GM06990 (cell line): ENCODE measurements around the gene GLP2R.

Experiments used
- DNase-seq: peaks from one replicate; pipeline ENCODE4 v3.0.0-alpha.2; 2011; ENCODE audit not compliant: insufficient read length; ENCODE audit errors: extremely low read depth
- H3K27me3 ChIP-seq: replicated peaks from 2 replicates; pipeline ENCODE4 v1.6.0; 2011; ENCODE audit warnings: low read length; ENCODE audit not compliant: control insufficient read depth, insufficient read depth
- H3K36me3 ChIP-seq: 2 replicates; pipeline ENCODE4 v1.5.1; 2011; ENCODE audit warnings: low read length; ENCODE audit not compliant: control insufficient read depth, insufficient read depth
- H3K4me3 ChIP-seq: replicated peaks from 2 replicates; pipeline ENCODE4 v1.5.1; 2011; ENCODE audit warnings: low read depth, mild to moderate bottlenecking, control low read depth, low read length
- TF ChIP-seq, protein P1 (sequence below): IDR thresholded peaks from 2 replicates; pipeline ENCODE4 v1.5.1; 2011; ENCODE audit warnings: low read length, control low read depth, mild to moderate bottlenecking, inconsistent platforms; ENCODE audit not compliant: insufficient read depth, poor library complexity, severe bottlenecking

The GLP2R gene

DNA sequence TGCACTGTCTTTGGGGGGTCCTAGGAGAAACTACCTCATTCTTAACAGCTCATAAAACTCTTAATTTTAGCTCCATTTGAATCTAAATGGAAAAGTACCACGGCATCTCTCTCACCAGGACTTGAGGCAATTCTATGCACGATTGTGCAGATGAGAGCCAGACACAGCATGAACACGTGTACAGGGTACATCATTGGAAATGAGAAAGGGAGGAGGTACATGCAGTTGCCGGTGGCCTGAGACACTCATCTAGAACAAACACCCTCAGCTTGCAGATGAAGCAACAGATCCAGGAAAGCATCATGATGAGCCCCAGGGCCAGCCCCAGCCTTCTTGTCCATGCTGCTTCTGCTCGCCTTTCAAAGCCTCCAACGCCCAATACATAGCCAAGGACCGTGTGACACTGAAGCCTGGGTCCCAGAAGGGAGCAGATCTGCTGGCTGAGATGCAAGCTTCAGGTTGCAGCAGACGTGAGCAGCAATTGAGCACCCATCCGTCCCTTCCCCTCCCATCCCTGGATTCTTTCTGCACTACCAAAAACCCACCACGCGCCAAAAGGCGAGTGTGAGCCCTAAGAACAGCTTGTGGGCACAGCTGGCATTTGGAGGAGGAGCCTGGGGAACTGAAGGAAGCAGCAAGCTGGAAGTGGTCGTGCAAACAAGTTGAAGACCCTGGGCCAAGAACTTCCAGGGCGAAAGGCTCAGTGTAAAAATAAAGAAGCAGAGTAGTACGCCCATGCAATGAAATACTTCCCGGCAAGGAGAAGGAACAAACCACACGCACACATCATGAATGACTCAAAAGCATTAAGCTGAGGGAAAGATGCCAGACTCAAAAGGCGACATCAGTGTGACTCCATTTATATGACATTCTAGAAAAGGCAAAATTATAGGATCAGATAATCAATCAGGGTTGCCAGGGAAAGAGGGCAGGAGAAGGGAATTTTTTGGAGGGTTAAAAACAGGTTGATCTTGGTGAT is 86.7 kb downstream of the GLP2R start:
- Histone ChIP-seq H3K36me3 (peaks cover 15% of the 10 kb centered on the region), H3K4me3 (no peak overlapping the region), H3K27me3 (no peaks in the 10 kb centered on the region; the same call in 1 of the 2 replicates)
- DNase-seq = no peak
- TF ChIP-seq, protein P1, sequence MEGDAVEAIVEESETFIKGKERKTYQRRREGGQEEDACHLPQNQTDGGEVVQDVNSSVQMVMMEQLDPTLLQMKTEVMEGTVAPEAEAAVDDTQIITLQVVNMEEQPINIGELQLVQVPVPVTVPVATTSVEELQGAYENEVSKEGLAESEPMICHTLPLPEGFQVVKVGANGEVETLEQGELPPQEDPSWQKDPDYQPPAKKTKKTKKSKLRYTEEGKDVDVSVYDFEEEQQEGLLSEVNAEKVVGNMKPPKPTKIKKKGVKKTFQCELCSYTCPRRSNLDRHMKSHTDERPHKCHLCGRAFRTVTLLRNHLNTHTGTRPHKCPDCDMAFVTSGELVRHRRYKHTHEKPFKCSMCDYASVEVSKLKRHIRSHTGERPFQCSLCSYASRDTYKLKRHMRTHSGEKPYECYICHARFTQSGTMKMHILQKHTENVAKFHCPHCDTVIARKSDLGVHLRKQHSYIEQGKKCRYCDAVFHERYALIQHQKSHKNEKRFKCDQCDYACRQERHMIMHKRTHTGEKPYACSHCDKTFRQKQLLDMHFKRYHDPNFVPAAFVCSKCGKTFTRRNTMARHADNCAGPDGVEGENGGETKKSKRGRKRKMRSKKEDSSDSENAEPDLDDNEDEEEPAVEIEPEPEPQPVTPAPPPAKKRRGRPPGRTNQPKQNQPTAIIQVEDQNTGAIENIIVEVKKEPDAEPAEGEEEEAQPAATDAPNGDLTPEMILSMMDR = no peak

DNA sequence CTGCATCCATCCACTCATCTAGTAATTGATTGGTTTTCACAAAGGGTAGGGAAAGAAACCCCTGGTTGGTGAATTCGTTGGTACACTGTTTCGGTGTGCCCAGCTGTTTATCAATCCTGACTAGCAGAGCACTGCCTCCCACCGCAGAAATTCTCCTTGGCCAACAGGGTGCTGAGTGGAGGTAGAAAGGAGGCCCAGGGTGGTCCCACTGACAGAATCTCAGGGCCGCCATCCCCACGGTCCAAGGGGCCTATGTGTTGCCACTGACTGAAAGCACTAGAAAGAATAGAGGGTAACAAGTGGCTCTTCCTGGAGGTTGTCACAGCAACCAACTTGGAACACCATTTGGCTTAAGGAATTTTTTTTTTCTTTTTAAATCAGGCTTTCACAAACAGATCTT is 87.8 kb downstream of the GLP2R start:
- no peaks in the 10 kb centered on the region for H3K27me3 ChIP-seq
- no peak overlapping the region for H3K4me3 ChIP-seq
- DNase-seq = no peak
- TF ChIP-seq, protein P1 = no peak
- peaks cover 21% of the 10 kb centered on the region for H3K36me3 ChIP-seq

DNA sequence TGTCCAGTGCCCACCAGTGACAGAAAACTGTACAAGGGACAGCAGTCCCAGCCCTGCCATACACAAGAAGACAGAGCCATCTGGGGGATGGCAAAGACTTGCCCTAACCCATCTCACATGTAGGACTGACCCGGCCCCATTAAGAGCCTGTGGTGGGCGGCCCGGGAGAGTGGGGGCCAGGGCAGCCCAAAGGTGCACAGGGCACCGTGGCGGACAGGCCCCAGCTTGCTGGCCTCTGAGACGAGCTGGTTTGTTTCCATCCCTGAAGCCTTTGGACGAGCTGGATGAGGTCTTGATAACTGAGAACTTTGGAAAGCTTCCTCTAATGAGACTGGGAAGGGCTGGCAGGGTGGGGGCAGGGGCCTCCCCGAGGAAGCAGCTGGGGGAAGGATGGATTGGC is 90.4 kb downstream of the GLP2R start:
- TF ChIP-seq, protein P1 = no peak
- peaks cover 33% of the 10 kb centered on the region for H3K36me3 ChIP-seq
- H3K27me3 ChIP-seq = no peaks in the 10 kb centered on the region
- DNase-seq = no peak
- no peak overlapping the region for H3K4me3 ChIP-seq

DNA sequence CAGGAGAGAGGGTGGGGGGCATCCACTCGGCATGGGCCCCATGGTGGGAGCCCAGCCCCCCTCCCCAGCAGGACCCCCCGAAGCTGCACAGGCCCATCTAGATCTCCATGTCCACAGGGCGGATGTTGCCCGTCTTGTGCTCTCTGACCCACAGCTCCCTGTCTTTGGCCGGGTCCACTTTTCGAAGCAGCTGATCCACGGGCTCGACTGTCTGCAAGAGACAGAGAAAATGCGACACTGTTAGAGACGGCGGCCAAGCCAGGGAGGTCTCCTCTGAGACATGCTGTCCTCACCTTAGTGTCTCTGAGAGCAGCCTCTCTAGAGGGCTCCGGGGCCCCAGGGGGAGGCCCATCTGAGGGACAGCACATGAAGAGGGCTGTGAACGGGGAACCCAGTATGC is 91.4 kb downstream of the GLP2R start:
- Histone ChIP-seq H3K27me3 (no peaks in the 10 kb centered on the region), H3K4me3 (no peak overlapping the region), H3K36me3 (peaks cover 35% of the 10 kb centered on the region)
- no peak for DNase-seq
- TF ChIP-seq, protein P1 = no peak

DNA sequence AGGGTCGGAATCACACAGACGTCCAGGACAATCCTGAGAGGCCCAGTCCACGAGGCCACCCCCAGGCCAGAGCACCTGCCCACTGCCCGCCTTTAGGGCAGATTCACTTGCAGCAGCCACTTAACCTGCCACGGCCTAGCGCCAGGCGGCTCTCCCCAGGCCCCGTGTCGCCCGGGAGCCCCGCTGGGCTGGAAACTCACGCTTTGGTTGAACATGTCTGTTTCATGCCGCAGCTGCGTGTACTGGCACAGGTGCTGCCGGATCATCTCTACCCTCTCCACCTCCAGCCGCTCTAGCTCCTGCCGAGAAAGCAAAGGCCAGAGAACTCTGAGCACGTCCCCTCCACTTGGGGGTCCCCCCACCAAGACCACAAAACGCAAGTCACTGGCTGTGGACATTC is 92.1 kb downstream of the GLP2R start:
- H3K4me3 ChIP-seq = no peak overlapping the region
- TF ChIP-seq, protein P1 = no peak
- DNase-seq = no peak
- peaks cover 35% of the 10 kb centered on the region for H3K36me3 ChIP-seq
- H3K27me3 ChIP-seq = no peaks in the 10 kb centered on the region

DNA sequence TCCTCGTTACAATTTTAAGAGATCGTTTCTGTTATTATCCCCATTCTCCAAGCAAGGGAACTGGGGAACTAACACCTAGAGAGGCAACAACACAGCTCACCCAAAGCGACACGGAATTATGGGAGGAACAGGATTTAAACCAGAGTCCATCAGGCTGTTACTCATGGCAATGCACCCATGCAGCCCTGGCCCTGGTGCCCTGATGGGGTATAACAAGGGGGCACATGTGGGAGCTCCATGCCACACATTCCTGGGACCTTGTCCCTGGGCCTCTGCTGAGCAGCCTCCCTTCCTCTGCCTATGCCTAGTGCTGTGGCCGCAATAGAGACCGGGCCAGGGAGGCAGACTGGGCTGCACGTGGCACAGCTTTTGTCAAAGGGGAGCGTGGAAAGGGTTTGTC is 92.6 kb downstream of the GLP2R start:
- TF ChIP-seq, protein P1 = no peak
- Histone ChIP-seq H3K4me3 (no peak overlapping the region), H3K27me3 (no peaks in the 10 kb centered on the region), H3K36me3 (peaks cover 35% of the 10 kb centered on the region)
- no peak for DNase-seq
